Thoracic aorta (tissue), 2 donors: Measurements from ENCODE around the gene KCNIP4. TPM values are rescaled to one million over a fixed set of nuclear protein-coding genes. Genes with fewer than 3 reads are reported as not detected.

Source experiments
- ATAC-seq: fragments of 150-250 bp; one replicate; pipeline ENCODE4 v1.8.0; 2017; ENCODE audit warnings: low read depth; ENCODE audit not compliant: insufficient number of reproducible peaks, low FRiP score
- DNase-seq: peaks from one replicate; pipeline ENCODE4 v3.0.0-alpha.2; 2020; ENCODE audit warnings: low spot score
- H3K27ac ChIP-seq, 2 donors: fragments of 200-600 bp; sonication (generic); 1 replicate in 1 of 2; 2 replicates in 1 of 2; pipeline ENCODE4 v1.5.1; 2016; ENCODE audit warnings: mild to moderate bottlenecking in 2 of 2, moderate library complexity in 2 of 2
- H3K27me3 ChIP-seq: fragments of 200-600 bp; sonication (generic); replicated peaks from 2 replicates; pipeline ENCODE4 v1.6.0; 2016; ENCODE audit warnings: mild to moderate bottlenecking; ENCODE audit not compliant: insufficient read depth
- H3K36me3 ChIP-seq: fragments of 200-600 bp; sonication (generic); one replicate; pipeline ENCODE4 v1.5.1; 2016
- H3K4me1 ChIP-seq, 2 donors: fragments of 200-600 bp; sonication (generic); 1 replicate in 1 of 2; 2 replicates in 1 of 2; pipeline versions ENCODE4 v1.5.1 to v1.6.0; 2016; ENCODE audit warnings: low read depth in 2 of 2, mild to moderate bottlenecking in 1 of 2; ENCODE audit not compliant: control insufficient read depth in 1 of 2
- H3K4me3 ChIP-seq: fragments of 200-600 bp; sonication (generic); 2 replicates; pipeline ENCODE4 v1.5.1; 2016; ENCODE audit warnings: mild to moderate bottlenecking
- H3K9me3 ChIP-seq: fragments of 200-600 bp; sonication (generic); 2 replicates; pipeline ENCODE4 v1.5.1; 2016
- CTCF ChIP-seq: fragments of 200-600 bp; sonication (generic); IDR thresholded peaks from one replicate; pipeline ENCODE4 v1.5.1; 2019; ENCODE audit warnings: antibody characterized with exemption
- total RNA-seq, 2 donors: library from RNA; depleted of rRNA; stranded (reverse); fragments of >200 nt; gene quantifications; one replicate each; pipeline versions ENCODE4 v1.1.0 to v1.2.3, GENCODE V29; 2016

KCNIP4 gene
- total RNA-seq, 2 donors from 2014 or later = not detected

- Histone ChIP-seq H3K27ac (no peak overlapping the region), H3K36me3 (no peaks in the 10 kb centered on the region), H3K4me3 (no peak overlapping the region), H3K9me3 (no peaks in the 10 kb centered on the region), H3K4me1 (no peaks in the 10 kb centered on the region), H3K27me3 (no peaks in the 10 kb centered on the region)
- ATAC-seq (no peak), DNase-seq (no peak)
- no peak for TF ChIP-seq CTCF
These were observed 16.3 kb upstream of the KCNIP4 start for GRCh38 chr4:21964762-21965319.

GRCh38 chr4:21962691-21963090 lies 14.1 kb upstream of the KCNIP4 start:
- no peak overlapping the region for H3K4me3 ChIP-seq
- H3K27ac ChIP-seq = no peak overlapping the region

GRCh38 chr4:21960793-21961192 lies 12.2 kb upstream of the KCNIP4 start:
- no peaks in the 10 kb centered on the region for H3K27me3 ChIP-seq
- H3K27ac ChIP-seq = no peak overlapping the region
- H3K4me1 ChIP-seq = no peaks in the 10 kb centered on the region
- no peak for TF ChIP-seq CTCF
- DNase-seq = no peak
- no peak overlapping the region for H3K4me3 ChIP-seq
- no peaks in the 10 kb centered on the region for H3K36me3 ChIP-seq
- no peak for ATAC-seq
- no peaks in the 10 kb centered on the region for H3K9me3 ChIP-seq

More at GRCh38 chr4:21962691-21963090, 14.1 kb upstream of the KCNIP4 start:
- no peaks in the 10 kb centered on the region for H3K27me3 ChIP-seq
- no peaks in the 10 kb centered on the region for H3K9me3 ChIP-seq
- DNase-seq = no peak
- no peaks in the 10 kb centered on the region for H3K4me1 ChIP-seq
- ATAC-seq = no peak
- no peaks in the 10 kb centered on the region for H3K36me3 ChIP-seq
- no peak for TF ChIP-seq CTCF

- H3K4me3 ChIP-seq = no peak overlapping the region
- H3K4me1 ChIP-seq = no peaks in the 10 kb centered on the region
- no peak overlapping the region for H3K27ac ChIP-seq
- TF ChIP-seq CTCF = no peak
- no peaks in the 10 kb centered on the region for H3K9me3 ChIP-seq
- no peaks in the 10 kb centered on the region for H3K36me3 ChIP-seq
- no peaks in the 10 kb centered on the region for H3K27me3 ChIP-seq
- no peak for ATAC-seq
- DNase-seq = no peak
These were observed 6.3 kb upstream of the KCNIP4 start for GRCh38 chr4:21954916-21955315.

DNA sequence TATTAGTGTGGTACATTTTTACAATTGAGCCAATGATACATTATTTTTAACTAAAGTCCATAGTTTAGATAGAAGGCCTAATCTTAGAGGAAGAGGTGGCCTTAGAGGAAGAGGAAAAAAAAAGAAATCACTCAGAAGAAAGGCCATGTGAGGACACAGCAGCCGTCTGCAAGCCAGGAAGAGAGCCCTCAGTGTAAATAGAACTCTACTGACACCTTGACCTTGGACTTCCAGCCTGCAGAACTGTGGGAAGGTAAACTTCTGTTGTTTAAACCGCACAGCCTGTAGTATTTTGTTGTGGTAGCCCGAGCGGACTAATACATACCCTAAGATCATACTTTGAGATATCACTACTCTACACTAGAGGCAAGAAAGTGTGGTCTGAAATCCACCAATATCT lies 5.1 kb upstream of the KCNIP4 start:
- no peaks in the 10 kb centered on the region for H3K4me1 ChIP-seq

More for the DNA sequence above, 5.1 kb upstream of the KCNIP4 start:
- no peaks in the 10 kb centered on the region for H3K27me3 ChIP-seq
- H3K4me3 ChIP-seq = no peak overlapping the region
- no peak for TF ChIP-seq CTCF
- ATAC-seq (no peak), DNase-seq (no peak)
- H3K36me3 ChIP-seq = no peaks in the 10 kb centered on the region
- no peaks in the 10 kb centered on the region for H3K9me3 ChIP-seq
- no peak overlapping the region for H3K27ac ChIP-seq
